ENCODE measurements around the gene FAM120B.

Gene FAM120B

GRCh38 chr6:170404697-170405096 is 98.1 kb downstream of the FAM120B start:
- Histone ChIP-seq H3K4me1 (ENCODE audit: insufficient read depth, low read length, severe bottlenecking) (no peaks in the 10 kb centered on the region), H3K9me3 (ENCODE audit: low read length) (no peaks in the 10 kb centered on the region), H4K20me1 (ENCODE audit: insufficient read depth, low read length) (no peaks in the 10 kb centered on the region), H3F3A (ENCODE audit: insufficient read depth, low read length) (no peaks in the 10 kb centered on the region), H2AFZ (ENCODE audit: low read length) (no peak overlapping the region), H3K27me3 (ENCODE audit: insufficient read depth, low read length) (no peaks in the 10 kb centered on the region), H3K36me3 (ENCODE audit: insufficient read depth, low read length) (peaks cover 30% of the 10 kb centered on the region), H3K9me2 (ENCODE audit: low read depth, low read length) (no peaks in the 10 kb centered on the region), H3K27ac (ENCODE audit: low read depth, low read length, poor library complexity, severe bottlenecking) (no peak overlapping the region), H3K9ac (ENCODE audit: low read length) (no peak overlapping the region), H3K4me2 (ENCODE audit: low read length) (no peak overlapping the region), H3K79me2 (ENCODE audit: insufficient read depth, low read length) (no peaks in the 10 kb centered on the region), H3K4me3 (ENCODE audit: low read depth, low read length, poor library complexity, severe bottlenecking) (no peak overlapping the region)
- TF ChIP-seq CTCF (IDR thresholded peaks at IDR 0.05; ENCODE audit: low read length): no peak
- TF ChIP-seq EZH2 (IDR thresholded peaks at IDR 0.05; ENCODE audit: borderline replicate concordance, low read length): no peak

- Histone ChIP-seq H3K9me3 (ENCODE audit: low read length) (no peaks in the 10 kb centered on the region), H3K4me3 (ENCODE audit: low read depth, low read length, poor library complexity, severe bottlenecking) (no peak overlapping the region)
These were observed 98.9 kb downstream of the FAM120B start for GRCh38 chr6:170405311-170405975.

GRCh38 chr6:170407200-170407599 is 100.6 kb downstream of the FAM120B start:
- Histone ChIP-seq H2AFZ (ENCODE audit: low read length) (no peak overlapping the region), H4K20me1 (ENCODE audit: insufficient read depth, low read length) (no peaks in the 10 kb centered on the region), H3F3A (ENCODE audit: insufficient read depth, low read length) (no peaks in the 10 kb centered on the region), H3K4me1 (ENCODE audit: insufficient read depth, low read length, severe bottlenecking) (no peaks in the 10 kb centered on the region), H3K9me2 (ENCODE audit: low read depth, low read length) (no peaks in the 10 kb centered on the region), H3K79me2 (ENCODE audit: insufficient read depth, low read length) (no peaks in the 10 kb centered on the region), H3K27me3 (ENCODE audit: insufficient read depth, low read length) (no peaks in the 10 kb centered on the region; the same call in 1 of the 2 replicates), H3K9me3 (ENCODE audit: low read length) (no peaks in the 10 kb centered on the region), H3K4me2 (ENCODE audit: low read length) (no peak overlapping the region), H3K4me3 (ENCODE audit: low read depth, low read length, poor library complexity, severe bottlenecking) (no peak overlapping the region), H3K27ac (ENCODE audit: low read depth, low read length, poor library complexity, severe bottlenecking) (no peak overlapping the region), H3K9ac (ENCODE audit: low read length) (no peak overlapping the region), H3K36me3 (ENCODE audit: insufficient read depth, low read length) (peaks cover 30% of the 10 kb centered on the region)
- TF ChIP-seq EZH2 (IDR thresholded peaks at IDR 0.05; ENCODE audit: borderline replicate concordance, low read length) (no peak), CTCF (IDR thresholded peaks at IDR 0.05; ENCODE audit: low read length) (no peak)

More at GRCh38 chr6:170405311-170405975, 98.9 kb downstream of the FAM120B start:
- no peaks in the 10 kb centered on the region for H3F3A ChIP-seq (ENCODE audit: insufficient read depth, low read length)
- no peaks in the 10 kb centered on the region for H3K79me2 ChIP-seq (ENCODE audit: insufficient read depth, low read length)
- no peaks in the 10 kb centered on the region for H3K4me1 ChIP-seq (ENCODE audit: insufficient read depth, low read length, severe bottlenecking)
- no peak overlapping the region for H3K4me2 ChIP-seq (ENCODE audit: low read length)
- peaks cover 30% of the 10 kb centered on the region for H3K36me3 ChIP-seq (ENCODE audit: insufficient read depth, low read length)
- no peak overlapping the region for H3K9ac ChIP-seq (ENCODE audit: low read length)
- no peaks in the 10 kb centered on the region for H3K9me2 ChIP-seq (ENCODE audit: low read depth, low read length)
- H4K20me1 ChIP-seq (ENCODE audit: insufficient read depth, low read length): no peaks in the 10 kb centered on the region
- TF ChIP-seq EZH2 (IDR thresholded peaks at IDR 0.05; ENCODE audit: borderline replicate concordance, low read length) (no peak), CTCF (IDR thresholded peaks at IDR 0.05; ENCODE audit: low read length) (no peak)
- H3K27me3 ChIP-seq (ENCODE audit: insufficient read depth, low read length): no peaks in the 10 kb centered on the region; the same call in 1 of the 2 replicates
- no peak overlapping the region for H3K27ac ChIP-seq (ENCODE audit: low read depth, low read length, poor library complexity, severe bottlenecking)
- H2AFZ ChIP-seq (ENCODE audit: low read length): no peak overlapping the region
